HCT116 (cell line): ENCODE data around the gene NR6A1. TPM values are rescaled to one million over a fixed set of nuclear protein-coding genes. Genes with fewer than 3 reads are reported as not detected.

Source experiments
- ATAC-seq: fragments of 200-7000 bp; cut with Tn5 transposase; 2 replicates; pipeline ENCODE4 v1.9.1; 2020; ENCODE audit warnings: mild to moderate bottlenecking, moderate library complexity
- BruUV-seq: library from RNA; stranded (reverse); fragments of 400-500 nt; replicated peaks from 2 replicates; lab custom pipeline; 2021; lab: Mats Ljungman, UMichigan
- CTCF ChIA-PET: fragments of 300-600 bp; sonication (Branson Sonifier 250); formaldehyde crosslinking; loops from one replicate; lab custom pipeline; 2021; ENCODE audit warnings: antibody characterized with exemption; lab: Charles Lee
- POLR2A ChIA-PET: fragments of 300-600, 350-600 bp; sonication (Branson Sonifier 250); formaldehyde crosslinking; loops from one replicate; lab custom pipeline; 2021; ENCODE audit warnings: antibody characterized with exemption; lab: Charles Lee
- RAD21 ChIA-PET, 2 experiments: fragments of 300-600 bp; sonication (Branson Sonifier 250); formaldehyde crosslinking; loops; one replicate each; lab custom pipeline; 2023; ENCODE audit warnings: low total read pairs in 2 of 2; ENCODE audit not compliant: uncharacterized antibody in 2 of 2, unreplicated experiment in 2 of 2, low non-redundant PET in 1 of 2; lab: Charles Lee
- DNase-seq: peaks from one replicate; pipeline ENCODE4 v3.0.0-alpha.2; 2010; ENCODE audit warnings: low read depth, low spot score
- H2AFZ ChIP-seq: fragments of 200-600 bp; shearing (Covaris generic), sonication (generic); 2 replicates; pipeline ENCODE4 v1.6.1; 2017; ENCODE audit warnings: low read depth, mixed run types, mixed read lengths, antibody characterized with exemption, low read length; ENCODE audit not compliant: poor library complexity, severe bottlenecking
- H3K27ac ChIP-seq: 2 replicates; pipeline ENCODE4 v1.5.1; 2012; ENCODE audit warnings: low read depth, low read length
- H3K27me3 ChIP-seq: fragments of 200-600 bp; sonication (generic); 2 replicates; pipeline ENCODE4 v1.6.1; 2016; ENCODE audit warnings: mixed run types, low read length, mixed read lengths; ENCODE audit not compliant: insufficient read depth
- H3K36me3 ChIP-seq, 2 experiments: fragments of 200-500 bp in 1 of 2; fragments of 200-600 bp in 1 of 2; sonication (Bioruptor generic) in 1 of 2; sonication (generic) in 1 of 2; 2 replicates each; pipeline versions ENCODE4 v1.5.1 to v1.6.1; 2014 to 2016; ENCODE audit warnings: low read length in 2 of 2, inconsistent platforms in 1 of 2, mixed read lengths in 1 of 2, mixed run types in 1 of 2; ENCODE audit not compliant: insufficient read depth in 2 of 2, control insufficient read depth in 1 of 2
- H3K4me1 ChIP-seq, 2 experiments: fragments of 200-600 bp in 1 of 2; sonication (generic) in 1 of 2; 2 replicates each; pipeline versions ENCODE4 v1.5.1 to v1.6.1; 2012 to 2017; ENCODE audit warnings: low read length in 2 of 2, inconsistent platforms in 1 of 2, mild to moderate bottlenecking in 1 of 2, mixed read lengths in 1 of 2, mixed run types in 1 of 2, moderate library complexity in 1 of 2; ENCODE audit not compliant: insufficient read depth in 2 of 2, control insufficient read depth in 1 of 2
- H3K4me2 ChIP-seq: fragments of 200-600 bp; sonication (generic); 2 replicates; pipeline ENCODE4 v1.6.1; 2017; ENCODE audit warnings: mixed run types, low read length, mixed read lengths
- H3K4me3 ChIP-seq, 2 experiments: fragments of 200-600 bp in 1 of 2; sonication (generic) in 1 of 2; replicated peaks in 1 of 2; 2 replicates each; pipeline ENCODE4 v1.5.1; 2011 to 2016; ENCODE audit warnings: low read length in 2 of 2, control low read depth in 1 of 2, low read depth in 1 of 2, mild to moderate bottlenecking in 1 of 2, mixed read lengths in 1 of 2, mixed run types in 1 of 2
- H3K79me2 ChIP-seq: fragments of 200-600 bp; sonication (generic); 2 replicates; pipeline ENCODE4 v1.6.1; 2017; ENCODE audit warnings: mild to moderate bottlenecking, mixed run types, low read length, moderate library complexity, mixed read lengths; ENCODE audit not compliant: insufficient read depth
- H3K9ac ChIP-seq: fragments of 200-600 bp; sonication (generic); 2 replicates; pipeline ENCODE4 v1.6.1; 2016; ENCODE audit warnings: low read length, mixed read lengths
- H3K9me2 ChIP-seq: fragments of 200-600 bp; sonication (generic), shearing (Covaris generic); 2 replicates; pipeline ENCODE4 v1.6.1; 2017; ENCODE audit warnings: mixed run types, mild to moderate bottlenecking, moderate library complexity; ENCODE audit not compliant: insufficient read depth
- H3K9me3 ChIP-seq, 2 experiments: fragments of 200-500 bp in 1 of 2; fragments of 200-600 bp in 1 of 2; sonication (Bioruptor generic) in 1 of 2; sonication (generic) in 1 of 2; 2 replicates each; pipeline ENCODE4 v1.6.1; 2014 to 2017; ENCODE audit warnings: low read length in 2 of 2, mixed read lengths in 2 of 2, inconsistent platforms in 1 of 2, low read depth in 1 of 2, mild to moderate bottlenecking in 1 of 2, mixed run types in 1 of 2, moderate library complexity in 1 of 2; ENCODE audit not compliant: control insufficient read depth in 1 of 2, insufficient read depth in 1 of 2
- H4K20me1 ChIP-seq: fragments of 200-600 bp; sonication (generic), shearing (Covaris generic); 2 replicates; pipeline ENCODE4 v1.6.1; 2017; ENCODE audit warnings: mixed run types, mild to moderate bottlenecking, moderate library complexity; ENCODE audit not compliant: insufficient read depth
- ATF3 ChIP-seq: IDR thresholded peaks from 2 replicates; pipeline ENCODE4 v1.6.1; 2012
- CEBPB ChIP-seq: IDR thresholded peaks from 2 replicates; pipeline ENCODE4 v1.6.1; 2012; ENCODE audit warnings: low read depth
- EGR1 ChIP-seq: IDR thresholded peaks from 2 replicates; pipeline ENCODE4 v1.6.1; 2012; ENCODE audit warnings: low read depth
- ELF1 ChIP-seq: IDR thresholded peaks from 2 replicates; pipeline ENCODE4 v1.6.1; 2012; ENCODE audit warnings: low read depth, borderline replicate concordance
- EZH2phosphoT487 ChIP-seq: fragments of 200-600 bp; IDR thresholded peaks from 2 replicates; pipeline ENCODE4 v1.6.1; 2018; ENCODE audit warnings: antibody characterized with exemption, borderline replicate concordance
- MAX ChIP-seq: IDR thresholded peaks from 2 replicates; pipeline ENCODE4 v1.6.1; 2012
- POLR2AphosphoS5 ChIP-seq: IDR thresholded peaks from 2 replicates; pipeline ENCODE4 v1.6.1; 2011; ENCODE audit warnings: mild to moderate bottlenecking, low read depth, low read length, moderate library complexity
- REST ChIP-seq: IDR thresholded peaks from 2 replicates; pipeline ENCODE4 v1.6.1; 2012; ENCODE audit warnings: low read depth
- SIN3A ChIP-seq: IDR thresholded peaks from 2 replicates; pipeline ENCODE4 v1.6.1; 2012; ENCODE audit warnings: low read depth
- SRF ChIP-seq: IDR thresholded peaks from 2 replicates; pipeline ENCODE4 v1.6.1; 2012; ENCODE audit warnings: low read depth
- TCF7L2 ChIP-seq: IDR thresholded peaks from 2 replicates; pipeline ENCODE4 v1.7.0; 2011; ENCODE audit warnings: borderline replicate concordance, inconsistent platforms; ENCODE audit not compliant: insufficient read depth, insufficient read length; ENCODE audit errors: extremely low read depth
- ZBTB33 ChIP-seq: IDR thresholded peaks from 2 replicates; pipeline ENCODE4 v1.6.1; 2011; ENCODE audit warnings: mild to moderate bottlenecking, low read length, moderate library complexity; ENCODE audit not compliant: insufficient replicate concordance; ENCODE audit errors: extremely low read depth
- intact Hi-C: fragments of 100-400 bp; cut with micrococcal nuclease; formaldehyde crosslinking; loops from 2 replicates; pipeline ENCODE4 v1.10.0; 2022
- total RNA-seq: library from RNA; stranded (reverse); gene quantifications from one replicate; pipeline ENCODE4 v1.2.1, GENCODE V29; 2021; ENCODE audit not compliant: unreplicated experiment

The NR6A1 gene
- total RNA-seq, 1 experiment from 2014 or later, result 9.9 TPM

GRCh38 chr9:124506931-124507879, 263.9 kb downstream of the NR6A1 start, which contains the start of gene NR5A1:
Gene NR5A1, minus strand, starts transcription at chr9:124507399. Its CDS starts 4,004 bp downstream, at chr9:124503395.
- ChIA-PET RAD21 (no interaction called here), POLR2A (no interaction called here), CTCF (no interaction called here)
- Histone ChIP-seq H3K9me2 (no peaks in the 10 kb centered on the region), H3K4me2 (no peak within 1 kb of the TSS), H3K27me3 (no peaks in the 10 kb centered on the region), H3K36me3 (no peaks in the 10 kb centered on the region), H3K4me3 (no peak within 1 kb of the TSS), H3K4me1 (no peaks in the 10 kb centered on the region), H3K9me3 (no peaks in the 10 kb centered on the region), H3K9ac (no peak within 1 kb of the TSS), H3K79me2 (no peaks in the 10 kb centered on the region), H2AFZ (no peak within 1 kb of the TSS), H4K20me1 (no peaks in the 10 kb centered on the region), H3K27ac (no peak within 1 kb of the TSS)
- BruUV-seq, result no TSS peak
- TF ChIP-seq EGR1 (no peak), POLR2AphosphoS5 (no peak), EZH2phosphoT487 (no peak), REST (no peak), ATF3 (no peak), CEBPB (no peak), TCF7L2 (no peak), ZBTB33 (no peak), SRF (no peak), SIN3A (no peak), MAX (no peak), ELF1 (no peak)
- ATAC-seq (no peak), DNase-seq (no peak)
- intact Hi-C loops, result no loop called here
